Neural cell (in vitro differentiated cells): Measurements from ENCODE around the gene MRPS6.

ENCODE experiments used
- CTCF ChIP-seq: fragments of 450-650 bp; IDR thresholded peaks from 2 replicates; pipeline ENCODE4 v1.5.1; 2014; ENCODE audit warnings: antibody characterized with exemption, mild to moderate bottlenecking, moderate library complexity; ENCODE audit not compliant: poor library complexity, severe bottlenecking
- EZH2 ChIP-seq: fragments of 200-600, 300-800 bp; shearing (Covaris generic), sonication (generic); IDR thresholded peaks from 2 replicates; pipeline ENCODE4 v1.6.1; 2014; ENCODE audit warnings: antibody characterized with exemption, low read length, borderline replicate concordance, mild to moderate bottlenecking; ENCODE audit not compliant: insufficient read depth, poor library complexity, severe bottlenecking
- POLR2AphosphoS5 ChIP-seq: IDR thresholded peaks from 2 replicates; pipeline ENCODE4 v1.6.1; 2012
- RAD21 ChIP-seq: fragments of 450-650 bp; conservative IDR thresholded peaks from 2 replicates; pipeline ENCODE4 v1.6.1; 2014; ENCODE audit warnings: antibody characterized with exemption, mild to moderate bottlenecking, moderate library complexity
- REST ChIP-seq: IDR thresholded peaks from 2 replicates; pipeline ENCODE4 v1.6.1; 2012; ENCODE audit warnings: borderline replicate concordance
- SMC3 ChIP-seq: fragments of 450-650 bp; conservative IDR thresholded peaks from 2 replicates; pipeline ENCODE4 v1.6.1; 2014; ENCODE audit warnings: antibody characterized with exemption, mild to moderate bottlenecking, moderate library complexity; ENCODE audit not compliant: poor library complexity
- TAF1 ChIP-seq: IDR thresholded peaks from 2 replicates; pipeline ENCODE4 v1.6.1; 2012; ENCODE audit warnings: low read depth

GRCh38 chr21:34100790-34101189, 27.4 kb downstream of the MRPS6 start:
- TF ChIP-seq CTCF: no peak
- no peak for TF ChIP-seq EZH2
- TF ChIP-seq TAF1: no peak
- TF ChIP-seq SMC3: no peak
- TF ChIP-seq REST: no peak
- no peak for TF ChIP-seq POLR2AphosphoS5
- TF ChIP-seq RAD21: no peak
